ENCODE data around the gene CAMTA1.

The CAMTA1 gene

DNA sequence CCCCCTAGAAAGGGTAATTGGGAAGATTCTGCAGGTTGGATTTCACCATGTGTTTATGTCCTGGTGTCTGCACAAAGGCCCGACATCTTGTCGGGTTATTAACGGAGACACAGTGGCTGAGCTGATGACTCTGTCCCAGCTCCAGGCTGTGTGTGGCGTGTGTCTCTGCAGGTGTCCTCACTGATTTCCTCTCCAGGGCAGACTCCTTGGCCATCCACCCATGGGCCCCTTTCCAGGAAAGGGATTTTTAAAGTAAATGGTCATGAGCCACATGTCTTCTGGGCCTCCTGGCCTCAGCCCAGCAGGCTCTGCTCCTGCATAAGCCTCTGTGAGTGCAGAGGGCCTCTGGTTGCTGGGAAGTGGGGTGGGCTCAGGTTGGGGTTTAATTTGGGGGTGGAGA is 567.1 kb downstream of the CAMTA1 start:
- Histone ChIP-seq H3K27me3 (ENCODE audit: control insufficient read depth, insufficient read depth, low read length) (no peaks in the 10 kb centered on the region), H3K36me3 (ENCODE audit: control insufficient read depth, low read depth, low read length) (no peaks in the 10 kb centered on the region), H3K4me1 (ENCODE audit: control insufficient read depth, low read depth, low read length) (no peaks in the 10 kb centered on the region), H3K9me3 (ENCODE audit: control insufficient read depth, low read depth, low read length) (no peaks in the 10 kb centered on the region), H3K27ac (ENCODE audit: low read length) (no peak overlapping the region), H3K9ac (ENCODE audit: low read length) (no peak overlapping the region), H3K4me3 (ENCODE audit: low read length) (no peak overlapping the region)

DNA sequence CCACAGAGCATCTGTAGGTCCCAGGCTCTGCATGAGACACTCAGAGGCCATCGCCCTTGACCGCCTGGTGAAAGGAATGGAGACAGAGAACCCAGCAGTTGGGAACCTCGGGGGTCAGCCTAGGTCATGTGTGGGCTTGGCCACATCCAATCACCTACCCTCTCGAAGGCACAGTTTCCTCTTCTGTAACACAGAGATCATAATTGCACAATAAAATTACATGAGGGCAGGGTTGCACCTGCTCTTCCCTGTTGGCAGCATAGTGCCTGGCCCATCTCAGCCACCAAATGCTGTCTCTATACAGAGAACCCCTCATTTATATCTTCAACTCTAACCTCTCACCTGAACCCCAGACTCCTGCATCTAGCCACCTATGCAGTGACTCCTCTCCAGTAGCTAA is 567.7 kb downstream of the CAMTA1 start:
- Histone ChIP-seq H3K27ac (ENCODE audit: low read length) (no peak overlapping the region), H3K4me3 (ENCODE audit: low read length) (no peak overlapping the region), H3K9me3 (ENCODE audit: control insufficient read depth, low read depth, low read length) (no peaks in the 10 kb centered on the region), H3K4me1 (ENCODE audit: control insufficient read depth, low read depth, low read length) (no peaks in the 10 kb centered on the region), H3K27me3 (ENCODE audit: control insufficient read depth, insufficient read depth, low read length) (no peaks in the 10 kb centered on the region), H3K9ac (ENCODE audit: low read length) (no peak overlapping the region), H3K36me3 (ENCODE audit: control insufficient read depth, low read depth, low read length) (no peaks in the 10 kb centered on the region)

DNA sequence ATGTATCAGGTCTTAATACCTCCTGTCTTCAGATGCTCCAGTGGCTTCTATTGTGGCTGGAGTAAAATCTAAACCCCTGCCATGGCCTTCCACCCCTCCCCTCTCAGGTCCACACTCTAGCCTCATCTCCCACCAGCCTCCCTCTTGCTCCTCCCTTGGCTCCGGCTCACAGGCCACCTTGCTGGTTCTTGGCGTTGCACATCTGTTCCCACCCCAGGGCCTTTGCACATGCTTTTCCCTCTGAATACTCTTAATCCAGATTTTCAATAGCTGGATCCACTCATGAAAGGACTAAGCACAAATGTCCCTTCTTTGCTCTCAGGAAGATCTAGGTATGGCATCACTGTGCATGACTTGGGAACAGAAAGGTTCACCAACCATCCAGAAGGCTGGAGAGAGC is 570.4 kb downstream of the CAMTA1 start:
- Histone ChIP-seq H3K4me3 (ENCODE audit: low read length) (no peak overlapping the region), H3K9me3 (ENCODE audit: control insufficient read depth, low read depth, low read length) (no peaks in the 10 kb centered on the region), H3K9ac (ENCODE audit: low read length) (no peak overlapping the region), H3K4me1 (ENCODE audit: control insufficient read depth, low read depth, low read length) (no peaks in the 10 kb centered on the region), H3K27me3 (ENCODE audit: control insufficient read depth, insufficient read depth, low read length) (no peaks in the 10 kb centered on the region), H3K27ac (ENCODE audit: low read length) (no peak overlapping the region), H3K36me3 (ENCODE audit: control insufficient read depth, low read depth, low read length) (no peaks in the 10 kb centered on the region)

DNA sequence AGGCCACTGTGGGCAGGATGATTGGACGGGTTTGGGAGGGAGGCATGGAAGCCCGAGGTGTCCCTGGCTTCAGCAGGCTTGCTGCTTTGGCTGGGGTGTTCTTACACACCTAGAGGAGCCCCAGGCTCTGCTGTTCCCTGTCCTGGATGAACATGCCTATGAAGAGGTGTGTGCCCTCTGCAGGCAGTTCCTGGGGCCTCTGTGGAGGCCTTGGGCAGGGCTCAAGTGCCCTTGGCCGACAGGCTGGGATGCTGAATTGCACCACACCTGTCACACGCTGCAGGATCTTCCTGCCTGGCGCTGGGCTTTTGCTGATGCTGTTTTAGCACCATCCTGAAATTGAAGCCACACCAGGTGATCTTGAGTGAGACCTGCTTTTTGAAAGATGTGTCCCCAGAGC is 570.8 kb downstream of the CAMTA1 start:
- Histone ChIP-seq H3K9ac (ENCODE audit: low read length) (no peak overlapping the region), H3K9me3 (ENCODE audit: control insufficient read depth, low read depth, low read length) (no peaks in the 10 kb centered on the region), H3K27ac (ENCODE audit: low read length) (no peak overlapping the region), H3K4me1 (ENCODE audit: control insufficient read depth, low read depth, low read length) (no peaks in the 10 kb centered on the region), H3K36me3 (ENCODE audit: control insufficient read depth, low read depth, low read length) (no peaks in the 10 kb centered on the region), H3K4me3 (ENCODE audit: low read length) (no peak overlapping the region), H3K27me3 (ENCODE audit: control insufficient read depth, insufficient read depth, low read length) (no peaks in the 10 kb centered on the region)

DNA sequence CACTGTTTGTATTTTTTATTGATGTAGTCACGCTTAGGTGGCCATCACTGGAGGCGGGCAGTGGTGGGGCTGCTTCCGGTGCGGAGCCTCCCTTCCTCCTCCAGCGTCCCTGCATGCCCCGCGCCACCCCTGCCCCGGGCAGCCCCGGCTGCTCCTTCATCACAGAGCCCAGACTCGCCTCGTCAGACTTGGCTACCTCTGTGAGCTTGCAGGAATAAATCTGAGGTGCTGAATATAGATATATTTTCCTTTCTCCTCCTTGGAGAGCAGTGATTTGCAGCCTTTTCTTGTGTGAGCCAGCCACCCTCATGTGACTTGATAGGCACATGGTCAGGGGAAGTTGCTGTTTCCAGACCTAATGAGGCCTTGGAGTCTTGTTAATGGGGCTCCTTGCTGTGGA is 573.2 kb downstream of the CAMTA1 start:
- Histone ChIP-seq H3K9me3 (ENCODE audit: control insufficient read depth, low read depth, low read length) (no peaks in the 10 kb centered on the region), H3K4me3 (ENCODE audit: low read length) (no peak overlapping the region), H3K4me1 (ENCODE audit: control insufficient read depth, low read depth, low read length) (no peaks in the 10 kb centered on the region), H3K27me3 (ENCODE audit: control insufficient read depth, insufficient read depth, low read length) (no peaks in the 10 kb centered on the region), H3K9ac (ENCODE audit: low read length) (no peak overlapping the region), H3K36me3 (ENCODE audit: control insufficient read depth, low read depth, low read length) (no peaks in the 10 kb centered on the region), H3K27ac (ENCODE audit: low read length) (no peak overlapping the region)

DNA sequence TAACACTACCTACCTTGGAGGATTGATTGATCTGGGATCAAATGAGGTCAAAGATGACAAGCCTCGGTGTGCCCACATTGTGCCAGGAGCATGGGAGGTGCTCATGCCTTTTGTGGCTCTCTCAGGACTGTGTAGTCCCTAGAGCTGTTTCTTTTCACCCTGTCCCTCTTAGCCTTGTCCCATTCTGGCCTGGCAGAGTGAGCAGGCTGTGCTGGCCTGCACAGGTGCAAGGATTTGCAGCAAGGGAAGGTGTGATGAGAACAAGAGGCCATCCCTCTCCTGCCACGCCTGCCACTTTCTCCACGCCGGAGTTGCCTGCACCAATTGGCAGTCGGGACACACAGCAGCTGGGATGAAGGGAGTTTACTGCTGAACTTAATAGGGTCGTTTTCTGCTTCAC is 575.3 kb downstream of the CAMTA1 start:
- no peaks in the 10 kb centered on the region for H3K36me3 ChIP-seq (ENCODE audit: control insufficient read depth, low read depth, low read length)
- no peaks in the 10 kb centered on the region for H3K4me1 ChIP-seq (ENCODE audit: control insufficient read depth, low read depth, low read length)
- no peak overlapping the region for H3K4me3 ChIP-seq (ENCODE audit: low read length)
- no peak overlapping the region for H3K9ac ChIP-seq (ENCODE audit: low read length)
- H3K27me3 ChIP-seq (ENCODE audit: control insufficient read depth, insufficient read depth, low read length) = no peaks in the 10 kb centered on the region
- H3K9me3 ChIP-seq (ENCODE audit: control insufficient read depth, low read depth, low read length) = no peaks in the 10 kb centered on the region
- no peak overlapping the region for H3K27ac ChIP-seq (ENCODE audit: low read length)

DNA sequence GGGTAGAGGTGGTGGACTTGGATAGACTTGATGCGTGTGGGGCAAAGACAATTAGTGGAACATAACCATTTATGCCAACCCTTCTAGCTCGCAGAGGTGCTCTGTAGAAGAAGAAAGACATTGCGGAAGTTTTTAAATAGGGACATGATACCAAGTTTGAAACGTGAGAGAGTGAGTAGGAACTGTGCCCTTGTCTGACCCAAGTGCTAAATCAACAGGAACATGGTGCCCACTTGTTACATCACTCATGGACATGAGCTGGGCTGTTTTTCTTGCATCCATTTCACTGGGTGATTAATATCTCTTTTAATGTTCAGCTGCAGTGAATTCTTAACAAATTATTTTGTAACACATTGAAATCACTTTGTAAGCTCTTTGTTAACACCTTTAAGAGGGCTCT is 577.7 kb downstream of the CAMTA1 start:
- Histone ChIP-seq H3K36me3 (ENCODE audit: control insufficient read depth, low read depth, low read length) (no peaks in the 10 kb centered on the region), H3K4me3 (ENCODE audit: low read length) (no peak overlapping the region), H3K9me3 (ENCODE audit: control insufficient read depth, low read depth, low read length) (no peaks in the 10 kb centered on the region), H3K4me1 (ENCODE audit: control insufficient read depth, low read depth, low read length) (no peaks in the 10 kb centered on the region), H3K9ac (ENCODE audit: low read length) (no peak overlapping the region), H3K27me3 (ENCODE audit: control insufficient read depth, insufficient read depth, low read length) (no peaks in the 10 kb centered on the region), H3K27ac (ENCODE audit: low read length) (no peak overlapping the region)

DNA sequence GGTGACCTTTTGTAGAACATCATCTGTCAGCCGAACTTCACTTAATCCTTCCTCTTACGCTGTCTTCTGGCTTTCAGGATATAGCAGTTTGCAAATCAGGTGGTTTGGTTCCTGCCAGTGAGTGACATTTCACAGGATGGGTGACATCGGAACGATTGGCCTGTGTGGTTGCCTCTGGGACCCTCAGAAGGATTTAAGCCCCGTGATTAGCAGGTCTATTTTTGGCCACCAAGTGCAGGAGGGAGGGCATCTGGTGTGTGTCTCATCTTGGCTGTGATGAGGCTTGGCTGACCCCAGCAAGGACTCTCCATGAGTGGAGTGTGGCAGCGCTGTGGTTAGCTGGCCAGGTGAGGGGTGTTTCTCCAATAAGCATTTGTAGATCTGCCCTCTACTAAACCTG is 578.2 kb downstream of the CAMTA1 start:
- H3K4me1 ChIP-seq (ENCODE audit: control insufficient read depth, low read depth, low read length) = no peaks in the 10 kb centered on the region
- no peaks in the 10 kb centered on the region for H3K9me3 ChIP-seq (ENCODE audit: control insufficient read depth, low read depth, low read length)
- no peak overlapping the region for H3K9ac ChIP-seq (ENCODE audit: low read length)
- no peaks in the 10 kb centered on the region for H3K27me3 ChIP-seq (ENCODE audit: control insufficient read depth, insufficient read depth, low read length)
- no peak overlapping the region for H3K4me3 ChIP-seq (ENCODE audit: low read length)
- H3K27ac ChIP-seq (ENCODE audit: low read length) = no peak overlapping the region
- H3K36me3 ChIP-seq (ENCODE audit: control insufficient read depth, low read depth, low read length) = no peaks in the 10 kb centered on the region

DNA sequence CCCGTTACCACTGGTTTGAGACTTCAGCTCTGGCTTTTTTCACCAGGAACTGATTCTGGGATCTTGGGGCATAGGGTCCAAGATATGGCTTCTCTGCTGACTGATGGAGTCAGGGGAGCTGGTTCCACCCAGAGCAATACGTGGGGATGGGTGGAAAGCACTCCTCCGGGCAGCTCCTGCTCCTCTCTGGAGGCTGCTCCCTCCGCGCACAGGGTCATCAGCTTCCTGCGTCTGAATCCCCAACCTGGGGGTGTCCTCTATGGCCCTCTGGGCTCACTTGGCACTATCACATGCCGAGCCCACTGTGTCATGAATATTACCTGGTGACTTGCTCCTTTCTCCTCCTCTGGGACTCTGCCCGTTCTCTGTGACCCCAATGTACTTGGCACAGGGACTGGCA is 580.5 kb downstream of the CAMTA1 start:
- Histone ChIP-seq H3K4me3 (ENCODE audit: low read length) (no peak overlapping the region), H3K36me3 (ENCODE audit: control insufficient read depth, low read depth, low read length) (no peaks in the 10 kb centered on the region), H3K9ac (ENCODE audit: low read length) (no peak overlapping the region), H3K27ac (ENCODE audit: low read length) (no peak overlapping the region), H3K4me1 (ENCODE audit: control insufficient read depth, low read depth, low read length) (no peaks in the 10 kb centered on the region), H3K27me3 (ENCODE audit: control insufficient read depth, insufficient read depth, low read length) (no peaks in the 10 kb centered on the region), H3K9me3 (ENCODE audit: control insufficient read depth, low read depth, low read length) (no peaks in the 10 kb centered on the region)

DNA sequence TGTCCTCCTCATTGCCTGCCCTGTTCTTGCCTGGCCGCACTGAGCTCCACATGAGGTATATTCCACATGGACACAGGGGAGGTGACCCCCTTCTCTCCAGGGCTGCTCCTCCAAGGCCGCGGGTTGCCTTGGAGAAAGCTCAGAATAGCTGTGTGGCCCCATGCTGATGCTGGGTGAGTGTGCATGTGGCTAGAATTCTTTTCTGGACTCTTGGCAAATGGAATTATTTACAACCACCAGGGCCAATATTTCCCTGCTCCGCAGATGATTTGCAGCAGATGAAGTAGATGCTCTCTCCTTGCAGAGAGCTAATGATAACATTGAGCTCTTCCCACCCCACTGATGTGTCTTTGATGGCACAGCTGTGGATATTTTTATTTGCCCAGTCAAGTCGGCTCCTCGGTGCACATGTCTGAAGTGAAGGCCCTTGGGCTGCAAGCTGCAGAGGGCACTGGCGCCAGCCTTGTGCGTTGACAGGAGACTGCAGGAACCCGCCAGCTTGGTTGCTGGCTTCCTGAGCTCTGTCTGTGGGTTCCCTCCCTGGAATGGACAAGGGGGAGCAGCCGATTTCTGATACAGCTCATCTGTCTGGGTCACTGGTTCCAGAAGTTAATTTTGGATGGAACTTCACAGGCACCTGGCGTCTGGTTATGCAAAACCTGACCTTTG is 581.2 kb downstream of the CAMTA1 start:
- Histone ChIP-seq H3K9me3 (ENCODE audit: control insufficient read depth, low read depth, low read length) (no peaks in the 10 kb centered on the region), H3K9ac (ENCODE audit: low read length) (no peak overlapping the region), H3K4me3 (ENCODE audit: low read length) (no peak overlapping the region), H3K27me3 (ENCODE audit: control insufficient read depth, insufficient read depth, low read length) (no peaks in the 10 kb centered on the region), H3K27ac (ENCODE audit: low read length) (no peak overlapping the region), H3K36me3 (ENCODE audit: control insufficient read depth, low read depth, low read length) (no peaks in the 10 kb centered on the region), H3K4me1 (ENCODE audit: control insufficient read depth, low read depth, low read length) (no peaks in the 10 kb centered on the region)

DNA sequence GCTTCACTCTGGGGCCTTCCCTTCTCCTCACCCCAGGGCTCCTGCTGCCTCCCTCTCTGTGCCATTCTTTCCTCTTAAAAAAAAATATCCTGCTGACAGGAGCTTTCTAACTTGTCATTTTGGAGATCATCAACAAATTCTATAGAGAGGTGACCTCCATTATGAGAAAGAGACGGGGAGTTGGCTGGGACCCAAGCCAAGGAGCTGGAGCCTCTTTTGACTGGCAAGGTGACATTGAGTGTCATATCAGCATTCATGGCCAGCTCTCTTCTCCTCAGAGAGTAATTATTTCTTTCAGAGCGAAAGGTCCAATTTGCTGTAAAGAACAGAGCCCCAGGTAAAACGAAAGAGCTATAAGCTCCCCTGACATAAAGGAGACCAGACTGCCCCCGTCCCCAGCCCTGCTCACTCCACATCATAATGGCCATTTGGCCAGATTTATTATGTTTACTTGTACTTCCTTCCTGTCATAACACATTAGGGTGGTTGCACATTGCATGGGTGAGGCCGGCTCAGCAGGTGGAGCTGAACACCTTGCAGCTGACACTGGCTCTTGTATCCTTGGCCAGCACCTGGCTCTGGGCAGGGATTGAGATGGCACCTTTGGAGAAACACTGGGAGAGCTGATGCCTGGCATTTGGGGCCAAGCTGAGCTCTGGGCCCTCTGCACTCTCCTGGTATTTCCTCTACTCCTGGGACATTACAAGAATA is 581.9 kb downstream of the CAMTA1 start:
- Histone ChIP-seq H3K4me3 (ENCODE audit: low read length) (no peak overlapping the region), H3K36me3 (ENCODE audit: control insufficient read depth, low read depth, low read length) (no peaks in the 10 kb centered on the region), H3K9ac (ENCODE audit: low read length) (no peak overlapping the region), H3K27me3 (ENCODE audit: control insufficient read depth, insufficient read depth, low read length) (no peaks in the 10 kb centered on the region), H3K9me3 (ENCODE audit: control insufficient read depth, low read depth, low read length) (no peaks in the 10 kb centered on the region), H3K27ac (ENCODE audit: low read length) (no peak overlapping the region), H3K4me1 (ENCODE audit: control insufficient read depth, low read depth, low read length) (no peaks in the 10 kb centered on the region)

DNA sequence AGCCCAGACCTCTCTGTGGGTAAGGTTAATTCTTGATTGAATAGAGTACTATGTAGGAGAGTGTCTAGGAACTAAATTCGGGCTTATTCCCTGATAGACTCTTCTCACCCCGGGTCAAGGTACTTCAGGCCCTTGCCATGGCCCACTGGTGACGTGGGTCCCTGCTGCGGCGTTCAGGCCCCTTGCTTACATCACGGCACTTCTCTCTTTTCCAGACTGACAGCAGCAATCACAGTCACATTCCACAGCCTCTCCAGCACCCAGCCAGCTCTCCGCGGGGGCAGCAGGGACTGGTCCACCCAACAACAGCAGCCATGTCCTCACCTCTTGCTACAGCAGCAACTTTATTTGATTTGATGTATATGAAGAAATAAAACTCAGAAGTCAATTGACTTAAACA is 584.6 kb downstream of the CAMTA1 start:
- Histone ChIP-seq H3K27me3 (ENCODE audit: control insufficient read depth, insufficient read depth, low read length) (no peaks in the 10 kb centered on the region), H3K9me3 (ENCODE audit: control insufficient read depth, low read depth, low read length) (no peaks in the 10 kb centered on the region), H3K9ac (ENCODE audit: low read length) (no peak overlapping the region), H3K4me3 (ENCODE audit: low read length) (no peak overlapping the region), H3K4me1 (ENCODE audit: control insufficient read depth, low read depth, low read length) (peaks cover 5% of the 10 kb centered on the region), H3K27ac (ENCODE audit: low read length) (no peak overlapping the region), H3K36me3 (ENCODE audit: control insufficient read depth, low read depth, low read length) (no peaks in the 10 kb centered on the region)
